ENCODE measurements around the gene NEDD8.

NEDD8 gene

DNA sequence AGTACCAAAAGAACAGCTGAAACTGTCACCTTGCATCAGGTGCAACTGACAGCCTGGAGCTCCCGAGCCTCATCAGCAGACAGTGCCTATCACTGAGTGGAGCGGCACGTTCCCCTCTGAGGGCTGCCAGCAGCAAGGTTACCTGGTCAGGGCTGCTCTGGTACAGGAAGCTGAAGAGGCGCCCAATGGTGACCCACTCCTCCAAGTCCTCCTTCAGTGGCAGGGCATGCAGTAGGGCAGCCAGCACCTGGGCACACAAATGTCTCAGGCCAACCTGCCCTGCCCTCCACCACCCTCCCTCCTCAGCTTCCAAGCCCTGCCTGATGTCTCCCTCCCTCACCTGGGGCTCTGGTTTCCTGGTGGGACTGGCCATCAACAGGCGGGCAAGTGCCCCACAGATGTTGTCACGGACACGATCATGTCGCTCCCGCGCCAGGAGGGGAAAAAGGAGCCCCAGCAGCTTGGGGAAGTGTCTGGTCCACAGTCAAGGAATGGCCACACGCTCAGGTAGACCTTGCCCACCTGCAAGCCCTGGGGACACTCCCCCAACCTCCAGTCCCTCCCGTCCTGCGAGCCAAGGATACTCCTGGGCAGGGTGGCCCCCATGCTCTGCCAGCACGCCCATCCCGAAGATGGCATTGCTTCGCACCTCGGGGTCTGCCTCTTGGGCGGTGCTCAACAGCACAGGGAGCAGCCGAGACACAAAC, 50.6 kb downstream of the NEDD8 start:
- H3K4me3 ChIP-seq (ENCODE audit: low read depth, low read length), result no peak overlapping the region
- no peak for DNase-seq
- in situ Hi-C loops (cut with HindIII; ENCODE audit: low pct_ligation_motif_present, low sequenced_read_pairs), result no loop called here
- peaks cover 81% of the 10 kb centered on the region for H3K36me3 ChIP-seq (replicated peaks)
- H3K27me3 ChIP-seq (replicated peaks), result no peaks in the 10 kb centered on the region
- TF ChIP-seq, protein P1, sequence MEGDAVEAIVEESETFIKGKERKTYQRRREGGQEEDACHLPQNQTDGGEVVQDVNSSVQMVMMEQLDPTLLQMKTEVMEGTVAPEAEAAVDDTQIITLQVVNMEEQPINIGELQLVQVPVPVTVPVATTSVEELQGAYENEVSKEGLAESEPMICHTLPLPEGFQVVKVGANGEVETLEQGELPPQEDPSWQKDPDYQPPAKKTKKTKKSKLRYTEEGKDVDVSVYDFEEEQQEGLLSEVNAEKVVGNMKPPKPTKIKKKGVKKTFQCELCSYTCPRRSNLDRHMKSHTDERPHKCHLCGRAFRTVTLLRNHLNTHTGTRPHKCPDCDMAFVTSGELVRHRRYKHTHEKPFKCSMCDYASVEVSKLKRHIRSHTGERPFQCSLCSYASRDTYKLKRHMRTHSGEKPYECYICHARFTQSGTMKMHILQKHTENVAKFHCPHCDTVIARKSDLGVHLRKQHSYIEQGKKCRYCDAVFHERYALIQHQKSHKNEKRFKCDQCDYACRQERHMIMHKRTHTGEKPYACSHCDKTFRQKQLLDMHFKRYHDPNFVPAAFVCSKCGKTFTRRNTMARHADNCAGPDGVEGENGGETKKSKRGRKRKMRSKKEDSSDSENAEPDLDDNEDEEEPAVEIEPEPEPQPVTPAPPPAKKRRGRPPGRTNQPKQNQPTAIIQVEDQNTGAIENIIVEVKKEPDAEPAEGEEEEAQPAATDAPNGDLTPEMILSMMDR (IDR thresholded peaks at IDR 0.05; ENCODE audit: low read depth, low read length, missing control alignments), result no peak
- H3K27ac ChIP-seq, result no peak overlapping the region

DNA sequence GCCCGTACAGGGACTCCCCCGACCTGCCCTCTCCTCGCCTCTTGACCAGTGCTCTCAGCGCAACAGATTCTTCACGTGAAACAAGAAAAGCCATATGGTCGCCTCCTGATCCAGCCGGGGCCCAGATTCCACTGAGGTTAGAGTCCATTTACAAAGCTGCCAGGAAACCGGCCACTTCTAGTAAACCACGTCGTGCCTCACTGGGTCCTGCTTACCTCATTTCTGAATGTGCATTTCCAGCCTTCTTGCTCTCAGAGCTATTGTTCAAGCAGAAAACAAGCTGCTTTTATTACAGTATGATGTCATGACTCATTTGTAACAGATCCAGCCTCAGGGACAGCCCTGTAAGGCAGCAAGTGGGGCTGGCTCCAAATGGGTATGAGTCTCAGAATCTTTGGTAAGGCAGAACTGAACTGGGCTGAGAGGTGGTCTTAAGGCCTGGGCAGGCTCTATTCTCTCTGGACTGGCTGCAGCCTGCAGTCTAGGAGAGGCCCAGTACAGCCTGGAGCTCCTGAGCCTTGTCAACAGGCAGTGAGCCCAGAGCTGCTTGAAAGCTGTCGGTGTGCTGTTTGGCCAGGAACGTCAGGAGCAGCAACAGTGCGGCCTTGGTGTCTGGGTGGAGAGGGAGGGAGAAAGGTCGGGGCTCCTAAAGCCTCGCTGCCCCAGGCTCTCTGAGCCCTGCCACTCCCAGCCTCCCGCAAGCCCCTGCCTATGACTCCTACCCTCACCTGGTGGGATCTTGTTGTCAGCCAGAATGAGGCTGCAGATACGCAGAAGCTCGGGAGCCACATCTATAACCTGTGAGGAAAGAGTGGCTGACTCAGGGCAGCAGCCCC, 52.0 kb downstream of the NEDD8 start:
- DNase-seq, result peak; percentile 20
- Histone ChIP-seq H3K4me3 (ENCODE audit: low read depth, low read length) (no peak overlapping the region), H3K36me3 (replicated peaks) (peaks cover 73% of the 10 kb centered on the region), H3K27ac (no peak overlapping the region), H3K27me3 (replicated peaks) (no peaks in the 10 kb centered on the region)
- in situ Hi-C loops (cut with HindIII; ENCODE audit: low pct_ligation_motif_present, low sequenced_read_pairs), result no loop called here
- TF ChIP-seq, protein P1 (IDR thresholded peaks at IDR 0.05; ENCODE audit: low read depth, low read length, missing control alignments), result no peak

DNA sequence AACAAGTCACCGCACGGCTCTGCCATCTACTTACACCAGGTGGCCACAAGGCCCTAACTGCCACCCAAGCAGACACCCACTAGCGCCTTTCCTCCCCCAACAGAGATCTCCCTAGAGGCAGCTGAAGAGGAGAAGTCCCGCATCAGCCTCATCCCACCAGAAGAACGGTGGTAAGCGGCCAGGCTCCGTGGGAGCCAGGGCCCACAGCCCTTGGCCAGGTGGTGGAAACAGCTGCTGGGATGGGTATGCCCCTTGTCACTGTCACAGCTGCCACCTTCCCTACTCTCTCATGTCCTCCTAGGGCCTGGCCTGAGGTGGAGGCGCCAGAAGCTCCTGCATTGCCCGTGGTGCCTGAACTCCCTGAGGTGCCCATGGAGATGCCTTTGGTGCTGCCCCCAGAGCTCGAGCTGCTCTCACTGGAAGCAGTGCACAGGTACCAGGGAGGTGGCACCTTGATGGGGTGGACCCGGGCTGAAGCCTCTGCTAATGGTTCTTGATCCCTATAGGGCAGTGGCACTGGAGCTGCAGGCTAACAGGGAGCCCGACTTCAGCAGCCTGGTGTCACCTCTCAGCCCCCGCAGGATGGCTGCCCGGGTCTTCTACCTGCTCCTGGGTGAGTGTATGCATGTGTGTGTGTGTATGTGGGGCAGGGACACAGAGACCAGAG, 52.7 kb downstream of the NEDD8 start:
- DNase-seq, result no peak
- Histone ChIP-seq H3K27me3 (replicated peaks) (no peaks in the 10 kb centered on the region), H3K27ac (no peak overlapping the region), H3K36me3 (replicated peaks) (peaks cover 67% of the 10 kb centered on the region), H3K4me3 (ENCODE audit: low read depth, low read length) (no peak overlapping the region)
- TF ChIP-seq, protein P1 (IDR thresholded peaks at IDR 0.05; ENCODE audit: low read depth, low read length, missing control alignments), result no peak
- in situ Hi-C loops (cut with HindIII; ENCODE audit: low pct_ligation_motif_present, low sequenced_read_pairs), result no loop called here

DNA sequence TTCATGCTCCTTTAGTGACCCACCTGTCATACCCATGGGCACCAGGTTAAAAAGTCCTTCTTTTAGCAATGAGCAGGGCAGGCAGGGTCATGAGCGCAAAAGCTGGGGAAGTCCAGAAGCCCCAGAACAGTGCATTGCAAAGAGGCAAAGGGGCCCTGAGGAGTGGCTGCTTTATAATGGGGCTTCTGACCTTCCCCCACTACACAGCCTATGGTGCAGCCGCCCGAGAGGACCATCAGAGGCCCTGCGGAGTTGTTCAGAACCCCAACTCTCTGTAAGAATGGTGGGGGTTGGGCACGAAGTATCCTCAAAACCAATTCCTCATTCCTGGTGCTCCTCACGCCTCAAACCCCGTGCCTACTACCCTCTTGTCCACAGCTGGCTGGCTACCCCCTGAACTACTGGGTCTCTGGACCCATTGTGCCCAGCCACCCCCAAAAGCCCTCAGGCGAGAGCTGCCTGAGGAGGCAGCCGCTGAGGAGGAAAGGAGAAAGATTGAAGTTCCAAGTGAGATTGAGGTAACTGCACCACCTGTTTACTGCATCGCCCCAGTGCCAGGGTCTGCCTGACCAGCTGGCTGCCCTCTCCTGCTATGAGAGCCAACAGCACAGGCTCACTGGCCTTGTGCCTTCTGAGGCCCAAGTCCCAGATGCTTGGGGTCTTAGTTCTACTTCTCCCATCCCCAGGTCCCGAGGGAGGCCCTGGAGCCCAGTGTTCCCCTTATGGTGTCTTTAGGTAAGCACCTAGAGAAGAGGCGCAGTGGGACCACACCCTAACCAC, 53.6 kb downstream of the NEDD8 start:
- TF ChIP-seq, protein P1 (IDR thresholded peaks at IDR 0.05; ENCODE audit: low read depth, low read length, missing control alignments), result no peak
- in situ Hi-C loops (cut with HindIII; ENCODE audit: low pct_ligation_motif_present, low sequenced_read_pairs), result no loop called here
- no peak for DNase-seq
- peaks cover 61% of the 10 kb centered on the region for H3K36me3 ChIP-seq (replicated peaks)
- no peak overlapping the region for H3K27ac ChIP-seq
- H3K27me3 ChIP-seq (replicated peaks), result no peaks in the 10 kb centered on the region
- no peak overlapping the region for H3K4me3 ChIP-seq (ENCODE audit: low read depth, low read length)

DNA sequence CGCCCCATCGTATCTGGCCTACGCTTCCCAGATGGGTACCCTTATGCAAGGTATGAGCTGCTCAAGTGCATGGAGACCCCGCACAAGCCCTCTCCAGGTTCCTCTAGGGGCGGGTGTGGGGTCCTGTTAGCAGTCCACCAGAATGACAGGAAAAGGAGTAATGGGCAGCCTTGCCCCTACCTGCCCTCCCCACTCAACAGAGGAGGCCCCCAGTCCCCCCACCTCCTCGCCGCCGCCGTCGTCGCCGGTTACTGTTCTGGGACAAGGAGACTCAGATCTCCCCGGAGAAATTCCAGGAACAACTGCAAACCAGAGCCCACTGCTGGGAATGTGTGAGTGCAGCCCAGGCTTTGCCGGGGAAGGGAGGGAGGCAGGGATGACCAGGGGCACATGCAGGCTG, 54.3 kb downstream of the NEDD8 start:
- Histone ChIP-seq H3K4me3 (ENCODE audit: low read depth, low read length) (no peak overlapping the region), H3K36me3 (replicated peaks) (peaks cover 56% of the 10 kb centered on the region)

More for the DNA sequence above, 54.3 kb downstream of the NEDD8 start:
- TF ChIP-seq, protein P1 (IDR thresholded peaks at IDR 0.05; ENCODE audit: low read depth, low read length, missing control alignments), result no peak
- in situ Hi-C loops (cut with HindIII; ENCODE audit: low pct_ligation_motif_present, low sequenced_read_pairs), result no loop called here
- DNase-seq, result no peak
- no peaks in the 10 kb centered on the region for H3K27me3 ChIP-seq (replicated peaks)
- no peak overlapping the region for H3K27ac ChIP-seq

All from brain microvascular endothelial cell (primary cell).